M059J (cell line): ENCODE results near the gene MORC2. TPM values are rescaled to one million over a fixed set of nuclear protein-coding genes. Genes with fewer than 3 reads are reported as not detected.

Source experiments
- DNase-seq: peaks from one replicate; pipeline ENCODE4 v3.0.0-alpha.2; 2012; ENCODE audit warnings: low read depth
- total RNA-seq: library from RNA; depleted of rRNA; stranded (reverse); fragments of >200 nt; shearing (Covaris generic); gene quantifications from 2 replicates; pipeline ENCODE4 v1.2.3, GENCODE V29; 2014

MORC2 gene
- total RNA-seq, 1 experiment from 2014 or later, result 21.6 TPM

DNA sequence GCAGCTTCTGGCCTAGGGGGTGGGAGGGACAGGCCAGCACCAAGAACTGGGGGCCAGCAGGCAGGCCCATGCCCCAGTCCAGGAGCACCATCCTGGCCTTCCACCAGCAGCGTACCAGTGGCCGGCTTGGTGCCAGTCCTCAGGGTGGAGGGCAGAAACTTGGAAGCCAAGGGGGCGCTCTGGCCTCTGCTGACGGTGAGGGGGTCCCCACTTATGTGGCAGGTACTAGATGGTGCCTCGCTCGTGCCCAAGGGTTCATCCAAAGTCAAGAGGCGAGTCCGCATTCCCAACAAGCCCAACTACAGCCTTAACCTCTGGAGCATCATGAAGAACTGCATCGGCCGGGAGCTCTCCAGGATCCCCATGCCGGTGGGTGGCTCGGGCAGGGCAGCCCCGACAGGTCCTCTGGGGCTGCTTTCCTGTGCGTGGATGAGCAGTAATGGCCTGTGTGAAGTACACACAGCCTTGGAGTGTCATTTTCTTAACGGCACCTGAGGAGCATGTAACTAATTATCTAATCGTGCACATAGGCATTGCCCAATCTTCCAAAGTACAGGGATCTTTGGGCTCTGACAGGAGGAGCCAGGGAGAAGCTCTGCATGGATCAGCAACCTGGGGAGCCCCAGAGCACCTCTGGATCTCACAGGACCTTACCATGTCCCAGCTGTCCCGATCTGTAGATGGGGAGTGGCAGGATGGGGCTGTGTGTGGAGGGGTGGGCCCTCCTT is 79.1 kb downstream of the MORC2 start:
- no peak for DNase-seq

DNA sequence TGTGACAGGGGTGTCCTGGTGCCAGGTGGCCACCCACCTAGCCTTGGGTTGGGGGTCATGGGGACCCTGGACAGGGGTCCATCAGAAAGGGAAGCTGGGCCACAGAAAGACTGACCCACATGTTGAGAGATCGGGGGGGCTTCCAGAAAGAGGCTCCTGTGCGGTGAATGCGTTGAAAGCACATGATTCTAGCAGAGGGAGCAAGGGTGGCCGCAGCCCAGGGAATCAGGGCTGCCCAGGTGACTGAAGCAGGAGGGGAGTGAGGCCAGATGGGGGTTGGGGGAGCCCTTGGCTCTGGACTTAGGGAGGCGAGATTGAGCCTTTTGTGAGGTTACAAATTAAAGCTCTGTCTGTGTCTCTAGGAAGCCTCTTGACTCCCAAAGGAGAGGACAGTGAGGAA is 80.7 kb downstream of the MORC2 start:
- DNase-seq, result no peak

- DNase-seq, result no peak
Observed at GRCh38 chr22:30887453-30887852, 81.1 kb downstream of the MORC2 start.

- DNase-seq, result no peak
Observed at GRCh38 chr22:30885591-30885990, 83.0 kb downstream of the MORC2 start.

DNA sequence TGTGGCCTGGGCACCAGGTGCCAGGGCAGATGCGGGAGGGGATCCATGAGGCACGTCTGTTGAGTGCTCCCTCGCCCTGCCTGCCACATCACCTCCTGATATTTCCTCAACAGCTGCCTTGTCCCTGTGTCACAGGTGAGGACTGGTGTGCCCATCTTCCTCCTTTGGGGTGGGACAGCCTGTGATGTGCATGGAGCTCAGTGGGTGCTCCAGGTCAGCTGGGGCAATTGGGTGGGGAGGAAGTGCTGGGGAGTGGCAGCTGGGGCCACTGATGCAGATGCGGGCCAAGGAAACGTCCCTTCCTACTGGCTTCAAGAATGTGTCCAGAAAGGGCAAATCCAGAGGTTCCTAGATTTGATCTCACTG is 83.6 kb downstream of the MORC2 start:
- no peak for DNase-seq

DNA sequence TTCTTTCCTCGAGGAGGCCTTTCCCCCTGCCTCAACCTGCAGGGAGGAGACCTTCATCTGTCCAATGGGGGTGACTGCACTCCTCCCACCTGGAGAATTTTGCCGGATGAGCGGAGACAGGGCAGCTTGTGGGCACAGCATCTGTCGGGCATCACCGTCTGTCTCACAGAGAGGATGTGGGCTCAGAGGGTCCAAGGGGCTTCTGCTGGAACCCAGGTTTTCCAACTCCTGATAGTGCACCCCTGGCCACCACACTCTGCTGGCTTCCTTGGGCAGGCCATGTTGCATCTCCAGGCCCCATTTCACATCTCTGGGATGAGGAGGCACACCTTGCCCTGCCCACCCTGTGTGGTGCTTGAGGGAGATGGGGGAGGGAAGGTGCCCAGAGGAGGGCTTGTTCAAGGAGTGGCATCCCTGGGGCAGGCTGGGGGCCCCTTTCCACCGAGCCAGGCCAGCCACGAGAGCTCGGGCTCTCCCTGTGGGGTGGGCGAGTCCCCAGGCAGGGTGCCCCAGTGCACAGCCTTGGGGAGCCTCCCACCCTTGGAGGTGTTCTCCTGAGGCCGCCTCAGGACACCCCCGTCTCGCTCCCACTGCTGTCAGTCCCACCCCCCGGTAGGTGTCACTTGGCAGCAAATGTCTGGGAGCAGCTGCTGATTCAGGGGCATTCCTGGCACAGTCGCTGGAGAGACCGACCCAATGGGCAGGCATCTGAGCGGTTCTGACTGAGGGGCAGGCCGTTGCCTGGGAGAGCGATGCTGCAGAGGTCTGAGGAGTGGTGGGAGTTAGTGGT is 84.2 kb downstream of the MORC2 start:
- no peak for DNase-seq

GRCh38 chr22:30883586-30884145 is 84.9 kb downstream of the MORC2 start:
- no peak for DNase-seq

GRCh38 chr22:30882974-30883533 is 85.5 kb downstream of the MORC2 start:
- DNase-seq, result no peak

DNA sequence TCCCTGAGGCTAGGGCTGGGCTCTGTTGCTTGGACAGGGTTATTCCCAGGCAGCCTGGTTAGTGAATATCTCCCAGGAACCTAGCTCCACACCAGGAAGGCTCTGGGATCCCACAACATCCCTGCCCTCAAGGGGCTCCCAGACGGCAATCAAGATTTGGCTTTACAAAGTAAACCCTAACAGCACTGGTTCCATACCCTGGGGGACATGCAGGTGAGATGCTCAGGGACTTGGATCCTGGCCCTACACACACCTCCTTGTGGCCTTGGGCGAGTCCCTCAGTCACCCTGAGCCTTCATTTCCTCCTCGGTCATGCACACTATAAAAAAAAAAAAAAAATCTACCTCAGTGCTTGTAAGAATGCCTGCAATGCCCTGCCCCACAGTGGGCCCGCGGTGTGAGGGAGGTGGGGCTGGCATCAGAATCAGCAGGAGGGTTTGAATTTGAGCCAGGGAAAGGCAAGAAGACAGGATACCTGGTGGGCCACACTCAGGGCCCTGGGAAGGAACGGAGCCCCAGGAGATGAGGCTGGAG is 86.3 kb downstream of the MORC2 start:
- DNase-seq, result no peak

DNA sequence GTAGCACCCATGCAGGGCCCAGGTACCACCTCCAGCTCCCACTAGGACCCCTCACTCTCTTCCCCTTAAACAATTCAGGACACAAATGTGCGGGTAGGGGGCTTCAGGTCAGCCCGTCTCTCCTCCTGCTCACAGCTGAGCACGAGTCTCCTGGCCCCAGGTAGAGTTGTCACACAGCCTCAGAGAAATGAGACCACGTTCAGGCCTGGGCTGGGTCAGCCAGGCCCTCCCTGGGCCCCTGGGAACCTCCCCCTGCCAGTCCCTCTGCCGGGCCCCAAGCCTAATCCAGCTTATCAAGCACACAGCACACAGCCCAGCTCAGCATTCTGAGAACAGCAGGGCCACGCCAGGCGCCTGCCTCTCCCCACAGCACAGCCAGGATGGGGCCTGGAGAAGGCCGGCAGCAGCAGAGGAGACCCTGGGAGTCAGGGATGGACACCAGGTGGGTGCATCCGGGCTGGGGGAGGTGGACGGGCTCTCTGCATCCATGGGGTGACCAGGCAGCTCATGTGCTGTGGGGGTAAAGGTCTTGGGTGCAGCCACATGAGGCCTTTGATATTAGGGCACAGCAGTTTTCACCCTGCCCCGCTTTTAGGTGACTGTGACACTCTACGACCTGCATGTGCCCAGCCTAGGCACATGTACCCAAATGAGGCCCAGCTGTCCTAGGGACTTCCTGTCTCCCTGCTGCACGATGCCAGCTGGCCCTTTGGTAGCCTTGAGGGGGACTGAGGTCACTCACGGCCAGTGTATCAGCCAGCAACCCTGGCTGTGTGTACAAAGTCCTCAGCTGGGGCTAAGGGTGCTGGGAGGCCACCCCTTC is 87.0 kb downstream of the MORC2 start:
- DNase-seq, result no peak

DNA sequence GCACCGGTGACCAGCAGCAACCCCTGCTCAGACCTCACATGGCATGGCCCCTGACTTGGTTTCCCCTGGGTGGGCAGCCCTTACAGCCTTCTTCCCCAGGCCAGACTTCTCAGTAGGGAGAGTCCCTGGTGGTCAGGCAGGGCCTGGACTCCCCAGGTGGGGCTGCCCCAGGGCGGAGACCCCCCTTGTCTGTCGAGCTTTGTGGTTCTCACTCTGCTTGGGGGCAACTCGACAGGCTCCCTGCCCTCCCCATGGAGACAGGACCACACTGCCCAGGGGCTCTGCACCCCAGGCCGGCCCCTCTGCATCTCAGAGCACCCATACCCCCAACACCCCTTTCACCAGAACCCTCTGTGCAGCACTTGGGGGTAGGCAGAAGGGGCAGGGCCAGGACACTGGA is 87.7 kb downstream of the MORC2 start:
- no peak for DNase-seq

- no peak for DNase-seq
Observed at GRCh38 chr22:30880181-30880601, 88.4 kb downstream of the MORC2 start.

GRCh38 chr22:30879415-30879797 is 89.2 kb downstream of the MORC2 start:
- no peak for DNase-seq

DNA sequence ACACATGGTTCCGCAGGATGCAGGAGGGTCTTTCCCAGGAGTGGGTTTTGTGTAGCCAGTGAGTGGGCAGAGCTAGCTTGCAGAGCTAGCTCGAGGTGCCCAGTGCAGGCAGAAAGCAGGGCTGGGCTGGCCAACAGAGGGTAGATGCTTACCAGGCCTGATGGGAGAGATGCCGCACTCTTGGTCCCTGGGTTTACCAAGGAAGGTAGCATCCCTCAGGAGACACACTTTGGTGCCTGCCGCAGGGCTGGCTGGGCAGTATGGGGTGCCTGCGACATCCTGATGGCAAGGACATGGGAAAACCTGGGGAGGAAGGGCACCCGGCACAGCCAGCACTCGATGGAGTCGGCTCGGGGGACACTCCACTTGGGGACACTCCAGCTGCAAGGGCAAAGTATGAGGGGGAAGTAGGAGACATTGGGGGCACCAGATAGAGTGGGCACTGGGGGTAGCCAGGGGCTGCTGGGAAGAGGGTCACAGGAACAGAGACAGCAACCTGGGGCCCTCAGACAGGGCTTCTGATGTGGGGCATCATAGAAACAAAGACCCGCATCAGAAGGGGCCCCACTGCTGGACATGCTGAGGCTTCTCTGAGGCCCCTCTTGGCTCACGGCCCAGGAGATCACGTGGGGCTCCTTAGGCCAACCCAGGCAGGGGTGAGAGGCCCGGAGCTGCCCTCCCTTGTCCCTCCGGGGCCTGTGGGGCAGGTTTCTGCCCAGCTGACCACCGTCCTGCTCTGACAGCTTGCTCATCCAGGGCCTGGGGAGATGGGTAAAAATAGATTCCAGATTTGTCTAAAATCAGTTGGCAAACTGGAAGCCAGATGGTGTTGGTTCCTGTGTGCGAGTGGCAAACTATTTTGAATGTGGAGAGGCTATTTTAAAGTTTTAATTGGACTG is 89.8 kb downstream of the MORC2 start:
- no peak for DNase-seq

GRCh38 chr22:30877662-30878515 is 90.7 kb downstream of the MORC2 start:
- DNase-seq, result no peak

- no peak for DNase-seq
Observed at GRCh38 chr22:30876915-30877553, 91.5 kb downstream of the MORC2 start.

DNA sequence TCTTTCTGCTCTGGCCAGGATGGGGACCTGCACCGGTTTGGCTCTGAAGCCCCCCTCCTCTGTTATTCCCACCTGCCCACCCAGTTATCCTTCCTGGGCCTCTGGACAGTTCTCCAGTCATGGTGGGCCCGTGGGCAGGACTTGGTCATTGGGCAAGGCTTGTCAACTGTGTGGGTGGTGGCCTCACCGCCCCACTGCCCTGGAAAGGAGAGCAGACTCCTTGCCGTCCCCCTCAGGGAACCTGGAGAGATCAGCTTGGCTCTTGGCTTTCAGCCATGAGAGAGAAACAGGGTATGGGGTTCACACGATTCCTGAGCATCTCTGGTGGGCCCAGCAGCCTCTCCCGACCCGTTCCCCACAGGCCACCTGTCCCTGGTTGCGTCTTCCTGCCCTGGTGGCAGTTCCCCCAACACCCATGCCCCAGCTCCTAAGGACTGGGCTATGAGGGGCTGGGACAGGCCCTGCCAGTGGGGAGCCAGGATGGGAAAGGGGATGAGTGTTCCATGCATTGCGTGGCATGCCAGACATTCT is 92.3 kb downstream of the MORC2 start:
- no peak for DNase-seq

DNA sequence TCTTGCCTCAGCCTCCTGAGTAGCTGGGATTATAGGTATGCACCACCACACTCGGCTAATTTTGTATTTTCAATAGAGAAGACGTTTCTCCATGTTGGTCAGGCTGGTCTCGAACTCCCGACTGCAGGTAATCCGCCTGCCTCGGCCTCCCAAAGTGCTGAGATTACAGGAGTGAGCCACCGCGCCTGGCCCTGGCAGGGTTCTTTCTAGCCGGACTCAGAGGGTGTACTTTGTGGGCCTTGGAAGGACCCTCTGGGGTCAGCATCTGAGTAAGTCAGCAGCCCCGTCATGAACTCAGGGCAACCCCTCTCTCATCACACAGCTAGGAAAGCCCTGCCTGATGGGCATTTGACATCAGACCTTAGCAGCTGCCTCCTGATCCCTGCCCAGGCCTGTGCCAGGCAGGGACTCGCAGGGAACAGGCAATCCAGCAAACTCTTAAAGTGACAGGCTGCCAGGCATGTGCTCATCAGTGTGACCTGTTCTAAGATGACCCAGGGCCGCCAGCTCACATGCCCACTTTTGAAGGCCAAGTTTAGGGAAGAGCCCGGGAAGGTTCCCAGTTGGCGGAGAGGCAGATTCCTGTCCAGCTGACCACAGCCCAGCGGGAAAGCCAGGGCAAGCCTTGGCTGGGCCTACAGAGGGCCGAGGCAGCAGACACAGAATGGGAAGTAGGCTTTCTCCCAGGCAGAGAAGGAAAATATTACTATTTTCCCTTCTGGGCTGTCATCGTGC is 92.9 kb downstream of the MORC2 start:
- no peak for DNase-seq
